SK-N-SH (cell line): Measurements from ENCODE around the gene CSPG4. TPM values are rescaled to one million over a fixed set of nuclear protein-coding genes. Genes with fewer than 3 reads are reported as not detected.

ENCODE experiments used
- CTCF ChIA-PET: fragments of 300-600, 350-600 bp; formaldehyde crosslinking; extraction: SDS; loops from one replicate; lab custom pipeline; 2021; lab: Yijun Ruan, JAX
- POLR2A ChIA-PET: fragments of 350-600 bp; sonication (Branson Sonifier 250); formaldehyde crosslinking; extraction: SDS; loops from one replicate; lab custom pipeline; 2020; ENCODE audit warnings: antibody characterized with exemption, inconsistent platforms; lab: Yijun Ruan, JAX
- DNase-seq: peaks from one replicate; pipeline ENCODE4 v3.0.0; 2012
- H2AFZ ChIP-seq: fragments of 200-600 bp; sonication (generic); 2 replicates; pipeline ENCODE4 v1.8.1; 2016; ENCODE audit warnings: antibody characterized with exemption, mild to moderate bottlenecking, low read depth
- H3F3A ChIP-seq: fragments of 200-600 bp; sonication (generic); replicated peaks from 2 replicates; pipeline ENCODE3; 2016; ENCODE audit warnings: antibody characterized with exemption, mild to moderate bottlenecking; ENCODE audit not compliant: insufficient read depth
- H3K27ac ChIP-seq, 2 experiments: fragments of 200-500 bp in 1 of 2; fragments of 200-600 bp in 1 of 2; sonication (Bioruptor generic) in 1 of 2; sonication (generic), shearing (Covaris generic) in 1 of 2; 2 replicates each; pipeline versions ENCODE4 v1.5.1 to v1.6.1; 2014 to 2016; ENCODE audit warnings: low read depth in 2 of 2, inconsistent platforms in 1 of 2, low read length in 1 of 2, mild to moderate bottlenecking in 1 of 2, mixed read lengths in 1 of 2
- H3K27me3 ChIP-seq: fragments of 200-600 bp; sonication (generic), shearing (Covaris generic); 2 replicates; pipeline ENCODE4 v1.6.1; 2016; ENCODE audit warnings: mixed run types; ENCODE audit not compliant: insufficient read depth
- H3K36me3 ChIP-seq, 2 experiments: fragments of 200-500 bp in 1 of 2; fragments of 200-600 bp in 1 of 2; sonication (Bioruptor generic) in 1 of 2; sonication (generic) in 1 of 2; replicated peaks in 1 of 2; 2 replicates each; pipeline versions ENCODE3 to v1.5.1; 2014 to 2016; ENCODE audit warnings: low read length in 1 of 2, mild to moderate bottlenecking in 1 of 2; ENCODE audit not compliant: insufficient read depth in 2 of 2, control insufficient read depth in 1 of 2
- H3K4me1 ChIP-seq, 2 experiments: fragments of 200-500 bp in 1 of 2; fragments of 200-600 bp in 1 of 2; sonication (Bioruptor generic) in 1 of 2; sonication (generic), shearing (Covaris generic) in 1 of 2; 2 replicates each; pipeline versions ENCODE4 v1.5.1 to v1.6.1; 2014 to 2016; ENCODE audit warnings: low read depth in 1 of 2, low read length in 1 of 2, mixed run types in 1 of 2; ENCODE audit not compliant: insufficient read depth in 2 of 2, control insufficient read depth in 1 of 2
- H3K4me2 ChIP-seq: fragments of 200-600 bp; sonication (generic), shearing (Covaris generic); 2 replicates; pipeline ENCODE4 v1.6.1; 2017; ENCODE audit warnings: mixed run types
- H3K4me3 ChIP-seq, 2 experiments: fragments of 200-500 bp in 1 of 2; fragments of 200-600 bp in 1 of 2; sonication (Bioruptor generic) in 1 of 2; sonication (generic), shearing (Covaris generic) in 1 of 2; 2 replicates each; pipeline versions ENCODE4 v1.5.1 to v1.8.1; 2014 to 2016; ENCODE audit warnings: low read depth in 2 of 2, inconsistent platforms in 1 of 2, low read length in 1 of 2, mild to moderate bottlenecking in 1 of 2, mixed read lengths in 1 of 2, moderate library complexity in 1 of 2
- H3K79me2 ChIP-seq: fragments of 200-600 bp; sonication (generic); 2 replicates; pipeline ENCODE4 v1.8.1; 2017; ENCODE audit warnings: mild to moderate bottlenecking; ENCODE audit not compliant: insufficient read depth
- H3K9ac ChIP-seq: fragments of 200-600 bp; sonication (generic); 2 replicates; pipeline ENCODE4 v1.6.1; 2017; ENCODE audit warnings: mixed run types
- H3K9me2 ChIP-seq: fragments of 200-600 bp; sonication (generic); 2 replicates; pipeline ENCODE4 v1.6.1; 2017; ENCODE audit warnings: mixed run types
- H3K9me3 ChIP-seq: fragments of 200-600 bp; sonication (generic); 2 replicates; pipeline ENCODE4 v1.6.1; 2017; ENCODE audit warnings: mixed run types, mild to moderate bottlenecking, moderate library complexity
- H4K20me1 ChIP-seq: fragments of 200-600 bp; sonication (generic); 2 replicates; pipeline ENCODE4 v1.6.1; 2017; ENCODE audit warnings: mild to moderate bottlenecking, mixed run types; ENCODE audit not compliant: insufficient read depth
- EZH2phosphoT487 ChIP-seq: fragments of 200-600 bp; sonication (generic); IDR thresholded peaks from 2 replicates; pipeline ENCODE4 v1.6.1; 2017; ENCODE audit warnings: low read depth, mixed run types, mild to moderate bottlenecking, antibody characterized with exemption, moderate library complexity, borderline replicate concordance
- FOXJ3 ChIP-seq: sonication (generic); formaldehyde crosslinking; IDR thresholded peaks from 2 replicates; pipeline ENCODE4 v1.5.1; 2020; ENCODE audit warnings: mild to moderate bottlenecking, missing genetic modification reagents
- GATA2 ChIP-seq: sonication (generic); formaldehyde crosslinking; IDR thresholded peaks from 2 replicates; pipeline ENCODE4 v1.5.0; 2020; ENCODE audit warnings: mild to moderate bottlenecking, missing genetic modification reagents
- JUND ChIP-seq: IDR thresholded peaks from 2 replicates; pipeline ENCODE4 v1.4.0; 2012
- MXI1 ChIP-seq: IDR thresholded peaks from 2 replicates; pipeline ENCODE4 v1.6.1; 2012; ENCODE audit warnings: mild to moderate bottlenecking, low read depth, low read length, improper control_type of control experiment
- NFIC ChIP-seq: IDR thresholded peaks from 2 replicates; pipeline ENCODE4 v1.4.0; 2012; ENCODE audit warnings: borderline replicate concordance
- NRF1 ChIP-seq: IDR thresholded peaks from 2 replicates; pipeline ENCODE4 v1.6.1; 2012; ENCODE audit warnings: low read depth, mild to moderate bottlenecking, low read length
- RAD21 ChIP-seq: IDR thresholded peaks from 2 replicates; pipeline ENCODE4 v1.6.1; 2012; ENCODE audit warnings: mild to moderate bottlenecking, low read length
- RCOR1 ChIP-seq: fragments of 150-350 bp; IDR thresholded peaks from 2 replicates; pipeline ENCODE4 v1.6.1; 2017; ENCODE audit warnings: antibody characterized with exemption, low read length
- RFX5 ChIP-seq: IDR thresholded peaks from 2 replicates; pipeline ENCODE4 v1.6.1; 2012; ENCODE audit warnings: mild to moderate bottlenecking, improper control_type of control experiment, low read length
- RXRA ChIP-seq: IDR thresholded peaks from 2 replicates; pipeline ENCODE4 v1.4.0; 2012; ENCODE audit warnings: low read depth, mild to moderate bottlenecking, borderline replicate concordance
- SIN3A ChIP-seq: IDR thresholded peaks from 2 replicates; pipeline ENCODE4 v1.6.1; 2012; ENCODE audit warnings: low read depth, mild to moderate bottlenecking, low read length, moderate library complexity, borderline replicate concordance
- TEAD4 ChIP-seq: IDR thresholded peaks from 2 replicates; pipeline ENCODE4 v1.4.0; 2012; ENCODE audit warnings: mild to moderate bottlenecking, borderline replicate concordance; ENCODE audit not compliant: insufficient read depth
- WGBS: methylation state at CpG from one replicate; pipeline ENCODE4 v1.1.6; 2017; ENCODE audit warnings: low lambda C conversion rate; 5-methylcytosine and 5-hydroxymethylcytosine counted together
- polyA plus RNA-seq, 3 experiments: library from polyadenylated mRNA; depleted of rRNA; stranded (reverse); fragments of >200 nt; gene quantifications; 2 replicates each; pipeline ENCODE4 v1.2.3, GENCODE V29; 2012
- TF ChIP-seq, protein P1 (sequence below): IDR thresholded peaks from 2 replicates; pipeline ENCODE4; 2012
- TF ChIP-seq, protein P2 (sequence below): fragments of 150-350 bp; IDR thresholded peaks from 2 replicates; pipeline ENCODE4 v1.6.1; 2016; ENCODE audit warnings: mild to moderate bottlenecking, low read depth, low read length
- TF ChIP-seq, protein P3 (sequence below): IDR thresholded peaks from 2 replicates; pipeline ENCODE4 v1.6.1; 2012; ENCODE audit warnings: mild to moderate bottlenecking, low read depth, low read length, moderate library complexity

The CSPG4 gene
- polyA plus RNA-seq, 1 of the 3 experiments (the other 2 are of a cell fraction): 0.35 TPM

DNA sequence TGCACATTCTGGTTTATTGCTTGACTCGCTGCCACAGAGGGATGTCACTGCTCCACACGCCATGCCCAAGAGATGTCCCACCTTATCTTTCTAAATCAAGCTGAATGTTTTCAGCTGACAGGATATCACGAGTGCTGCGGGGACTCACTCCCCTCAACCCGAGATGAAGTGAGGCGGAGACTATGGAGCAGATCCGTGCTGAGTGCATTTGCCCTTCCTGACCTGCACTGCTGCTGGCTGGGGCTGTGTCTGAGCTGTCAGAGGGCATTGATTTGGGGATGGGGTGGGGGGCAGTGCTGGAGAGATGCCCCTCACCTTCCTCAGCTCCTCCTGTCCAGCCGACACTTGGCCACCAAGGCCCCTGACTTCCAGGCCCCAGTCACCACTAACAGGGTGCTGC, 40.5 kb upstream of the CSPG4 start:
- H2AFZ ChIP-seq: no peak overlapping the region
- no peak overlapping the region for H3K27ac ChIP-seq
- no peaks in the 10 kb centered on the region for H3K9me2 ChIP-seq
- no peak overlapping the region for H3K4me2 ChIP-seq
- CTCF ChIA-PET: interaction anchor here (1.4 to 1.6 kb wide), 2 partner anchors 20 to 49 kb away, joined by 5 read pairs; no protein-coding TSS in a partner anchor
- H4K20me1 ChIP-seq: no peaks in the 10 kb centered on the region
- H3K79me2 ChIP-seq: no peaks in the 10 kb centered on the region
- no peak overlapping the region for H3K9ac ChIP-seq
- DNase-seq: no peak
- no peaks in the 10 kb centered on the region for H3K9me3 ChIP-seq
- TF ChIP-seq, protein P1, sequence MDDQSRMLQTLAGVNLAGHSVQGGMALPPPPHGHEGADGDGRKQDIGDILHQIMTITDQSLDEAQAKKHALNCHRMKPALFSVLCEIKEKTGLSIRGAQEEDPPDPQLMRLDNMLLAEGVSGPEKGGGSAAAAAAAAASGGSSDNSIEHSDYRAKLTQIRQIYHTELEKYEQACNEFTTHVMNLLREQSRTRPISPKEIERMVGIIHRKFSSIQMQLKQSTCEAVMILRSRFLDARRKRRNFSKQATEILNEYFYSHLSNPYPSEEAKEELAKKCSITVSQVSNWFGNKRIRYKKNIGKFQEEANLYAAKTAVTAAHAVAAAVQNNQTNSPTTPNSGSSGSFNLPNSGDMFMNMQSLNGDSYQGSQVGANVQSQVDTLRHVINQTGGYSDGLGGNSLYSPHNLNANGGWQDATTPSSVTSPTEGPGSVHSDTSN: no peak
- no peak for TF ChIP-seq SIN3A
- no peak for TF ChIP-seq TEAD4
- TF ChIP-seq MXI1: no peak
- TF ChIP-seq JUND: no peak
- TF ChIP-seq, protein P2, sequence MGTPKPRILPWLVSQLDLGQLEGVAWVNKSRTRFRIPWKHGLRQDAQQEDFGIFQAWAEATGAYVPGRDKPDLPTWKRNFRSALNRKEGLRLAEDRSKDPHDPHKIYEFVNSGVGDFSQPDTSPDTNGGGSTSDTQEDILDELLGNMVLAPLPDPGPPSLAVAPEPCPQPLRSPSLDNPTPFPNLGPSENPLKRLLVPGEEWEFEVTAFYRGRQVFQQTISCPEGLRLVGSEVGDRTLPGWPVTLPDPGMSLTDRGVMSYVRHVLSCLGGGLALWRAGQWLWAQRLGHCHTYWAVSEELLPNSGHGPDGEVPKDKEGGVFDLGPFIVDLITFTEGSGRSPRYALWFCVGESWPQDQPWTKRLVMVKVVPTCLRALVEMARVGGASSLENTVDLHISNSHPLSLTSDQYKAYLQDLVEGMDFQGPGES: no peak
- TF ChIP-seq GATA2: no peak
- TF ChIP-seq, protein P3, sequence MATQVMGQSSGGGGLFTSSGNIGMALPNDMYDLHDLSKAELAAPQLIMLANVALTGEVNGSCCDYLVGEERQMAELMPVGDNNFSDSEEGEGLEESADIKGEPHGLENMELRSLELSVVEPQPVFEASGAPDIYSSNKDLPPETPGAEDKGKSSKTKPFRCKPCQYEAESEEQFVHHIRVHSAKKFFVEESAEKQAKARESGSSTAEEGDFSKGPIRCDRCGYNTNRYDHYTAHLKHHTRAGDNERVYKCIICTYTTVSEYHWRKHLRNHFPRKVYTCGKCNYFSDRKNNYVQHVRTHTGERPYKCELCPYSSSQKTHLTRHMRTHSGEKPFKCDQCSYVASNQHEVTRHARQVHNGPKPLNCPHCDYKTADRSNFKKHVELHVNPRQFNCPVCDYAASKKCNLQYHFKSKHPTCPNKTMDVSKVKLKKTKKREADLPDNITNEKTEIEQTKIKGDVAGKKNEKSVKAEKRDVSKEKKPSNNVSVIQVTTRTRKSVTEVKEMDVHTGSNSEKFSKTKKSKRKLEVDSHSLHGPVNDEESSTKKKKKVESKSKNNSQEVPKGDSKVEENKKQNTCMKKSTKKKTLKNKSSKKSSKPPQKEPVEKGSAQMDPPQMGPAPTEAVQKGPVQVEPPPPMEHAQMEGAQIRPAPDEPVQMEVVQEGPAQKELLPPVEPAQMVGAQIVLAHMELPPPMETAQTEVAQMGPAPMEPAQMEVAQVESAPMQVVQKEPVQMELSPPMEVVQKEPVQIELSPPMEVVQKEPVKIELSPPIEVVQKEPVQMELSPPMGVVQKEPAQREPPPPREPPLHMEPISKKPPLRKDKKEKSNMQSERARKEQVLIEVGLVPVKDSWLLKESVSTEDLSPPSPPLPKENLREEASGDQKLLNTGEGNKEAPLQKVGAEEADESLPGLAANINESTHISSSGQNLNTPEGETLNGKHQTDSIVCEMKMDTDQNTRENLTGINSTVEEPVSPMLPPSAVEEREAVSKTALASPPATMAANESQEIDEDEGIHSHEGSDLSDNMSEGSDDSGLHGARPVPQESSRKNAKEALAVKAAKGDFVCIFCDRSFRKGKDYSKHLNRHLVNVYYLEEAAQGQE: no peak
- TF ChIP-seq NRF1: no peak
- no peak for TF ChIP-seq RCOR1
- no peak for TF ChIP-seq RXRA
- no peak for TF ChIP-seq RAD21
- TF ChIP-seq RFX5: no peak
- TF ChIP-seq FOXJ3 (CRISPR knock-in tag): no peak
- TF ChIP-seq NFIC: no peak
- no peak for TF ChIP-seq EZH2phosphoT487
- TF ChIP-seq, all 33 proteins: peak for 0
- no peaks in the 10 kb centered on the region for H3F3A ChIP-seq
- WGBS: 73% methylated on average over 5 of the region's 8 CpGs
- H3K27me3 ChIP-seq: no peaks in the 10 kb centered on the region
- H3K4me1 ChIP-seq: peaks cover 0 to 3% of the 10 kb centered on the region in 2 experiments; a peak in 2 of 4 replicates
- no peak overlapping the region for H3K4me3 ChIP-seq
- no peaks in the 10 kb centered on the region for H3K36me3 ChIP-seq
- POLR2A ChIA-PET: no interaction called here
